ENCODE data around the gene SSBP4. TPM values are rescaled to one million over a fixed set of nuclear protein-coding genes. Genes with fewer than 3 reads are reported as not detected.

SSBP4 gene

Small RNAs within 50 kb of the gene (small RNA-seq; reads per million reads assigned to genes)
- not detected for gene MIR3189 (ENCODE audit: insufficient read depth)

Data from mesendoderm (in vitro differentiated cells).